IMR-90 (cell line): ENCODE results near the gene HVCN1.

ENCODE experiments used
- BHLHE40 ChIP-seq: fragments of 150-350 bp; IDR thresholded peaks from 2 replicates; pipeline ENCODE4 v1.6.1; 2016; ENCODE audit warnings: mild to moderate bottlenecking, low read depth, low read length
- CHD1 ChIP-seq: IDR thresholded peaks from 2 replicates; pipeline ENCODE4 v1.6.1; 2012; ENCODE audit warnings: low read depth, low read length, improper control_type of control experiment
- CTCF ChIP-seq: conservative IDR thresholded peaks from 2 replicates; pipeline ENCODE4 v1.5.1; 2012; ENCODE audit warnings: mild to moderate bottlenecking, low read depth, low read length, improper control_type of control experiment
- POLR2A ChIP-seq: IDR thresholded peaks from 2 replicates; pipeline ENCODE4 v1.6.1; 2012; ENCODE audit warnings: mild to moderate bottlenecking, low read depth, low read length
- RAD21 ChIP-seq: IDR thresholded peaks from 2 replicates; pipeline ENCODE4 v1.6.1; 2012; ENCODE audit warnings: low read length, improper control_type of control experiment
- RFX5 ChIP-seq: IDR thresholded peaks from 2 replicates; pipeline ENCODE4 v1.8.0; 2012; ENCODE audit warnings: low read depth, mild to moderate bottlenecking, low read length, moderate library complexity

GRCh38 chr12:110647631-110648040, 41.3 kb downstream of the HVCN1 start:
- TF ChIP-seq CTCF, result no peak
- no peak for TF ChIP-seq POLR2A
- TF ChIP-seq BHLHE40, result no peak
- no peak for TF ChIP-seq CHD1
- TF ChIP-seq RFX5, result no peak
- TF ChIP-seq RAD21, result no peak
